Measurements from ENCODE around the gene SPSB3. TPM values are rescaled to one million over a fixed set of nuclear protein-coding genes. Genes with fewer than 3 reads are reported as not detected.
A peak's percentile ranks its signal among the peaks of the same experiment; 100 is the strongest.

SPSB3 gene
- total RNA-seq, 4 donors from 2014 or later = 76.4 to 148 (median 102) TPM

GRCh38 chr16:1789643-1790045, 7.3 kb upstream of the SPSB3 start:
- Histone ChIP-seq H3K36me3 (peaks cover 0 to 43% (median 0%) of the 10 kb centered on the region in 3 donors), H3K4me3 (no peak overlapping the region), H3K27ac (no peak overlapping the region), H3K9me3 (no peaks in the 10 kb centered on the region), H3K4me1 (peaks cover 0 to 5% (median 0%) of the 10 kb centered on the region in 4 donors), H3K27me3 (no peaks in the 10 kb centered on the region)
- TF ChIP-seq CTCF (IDR thresholded peaks at IDR 0.05) (no peak), POLR2A (IDR thresholded peaks at IDR 0.05) (no peak)
- DNase-seq = peak in 1 of 3 donors; percentile 46

GRCh38 chr16:1788708-1789100, 6.3 kb upstream of the SPSB3 start:
- Histone ChIP-seq H3K36me3 (peaks cover 0 to 43% (median 0%) of the 10 kb centered on the region in 3 donors), H3K4me1 (peaks cover 0 to 14% (median 0%) of the 10 kb centered on the region in 4 donors), H3K27me3 (no peaks in the 10 kb centered on the region), H3K27ac (no peak overlapping the region), H3K9me3 (no peaks in the 10 kb centered on the region), H3K4me3 (no peak overlapping the region)
- no peak for TF ChIP-seq CTCF (IDR thresholded peaks at IDR 0.05)
- TF ChIP-seq POLR2A (IDR thresholded peaks at IDR 0.05) = no peak
- no peak for DNase-seq

GRCh38 chr16:1788095-1788707, 5.8 kb upstream of the SPSB3 start:
- no peak for TF ChIP-seq CTCF (IDR thresholded peaks at IDR 0.05)
- no peak for TF ChIP-seq POLR2A (IDR thresholded peaks at IDR 0.05)
- Histone ChIP-seq H3K36me3 (peaks cover 0 to 43% (median 0%) of the 10 kb centered on the region in 3 donors), H3K27me3 (no peaks in the 10 kb centered on the region), H3K4me1 (peaks cover 0 to 17% (median 0%) of the 10 kb centered on the region in 4 donors), H3K9me3 (no peaks in the 10 kb centered on the region), H3K4me3 (no peak overlapping the region), H3K27ac (no peak overlapping the region)
- no peak for DNase-seq

DNA sequence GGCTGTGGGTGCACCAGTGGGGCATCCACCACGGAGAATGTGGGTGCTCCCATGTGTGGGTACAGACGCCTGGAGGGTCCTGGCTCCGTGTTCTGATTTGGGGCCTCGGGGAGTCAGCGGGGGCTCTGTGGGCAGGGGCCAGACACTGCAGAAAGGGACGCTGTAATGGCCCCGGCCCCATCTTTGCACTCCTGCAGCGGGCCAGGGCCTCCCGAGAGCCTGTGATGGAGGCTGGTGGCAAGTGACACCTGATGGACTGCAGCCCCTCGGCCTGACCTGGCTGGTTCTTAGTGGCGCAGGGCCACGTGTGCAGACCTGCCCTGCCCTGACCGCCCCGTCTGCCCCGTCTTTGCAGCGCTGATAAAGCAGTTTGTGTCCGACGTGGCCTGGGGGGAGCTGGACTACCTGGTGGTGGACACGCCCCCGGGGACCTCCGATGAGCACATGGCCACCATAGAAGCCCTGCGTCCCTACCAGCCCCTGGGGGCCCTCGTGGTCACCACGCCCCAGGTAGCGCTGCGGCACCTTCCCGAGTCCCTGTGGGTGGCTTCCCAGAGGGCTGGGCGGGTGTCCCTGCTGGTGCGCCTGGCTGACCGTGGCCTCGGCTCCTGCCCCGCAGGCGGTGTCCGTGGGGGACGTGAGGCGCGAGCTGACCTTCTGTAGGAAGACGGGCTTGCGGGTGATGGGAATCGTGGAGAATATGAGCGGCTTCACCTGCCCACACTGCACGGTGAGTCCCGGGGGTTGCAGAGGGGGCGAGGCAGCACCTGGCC, 5.1 kb upstream of the SPSB3 start:
- Histone ChIP-seq H3K4me3 (no peak overlapping the region), H3K9me3 (no peaks in the 10 kb centered on the region), H3K36me3 (peaks cover 0 to 43% (median 0%) of the 10 kb centered on the region in 3 donors), H3K27me3 (no peaks in the 10 kb centered on the region), H3K27ac (no peak overlapping the region), H3K4me1 (peaks cover 0 to 17% (median 0%) of the 10 kb centered on the region in 4 donors)
- TF ChIP-seq CTCF (IDR thresholded peaks at IDR 0.05) = no peak
- TF ChIP-seq POLR2A (IDR thresholded peaks at IDR 0.05) = no peak
- DNase-seq = peak in 1 of 3 donors; percentile 45

GRCh38 chr16:1787056-1787321, 4.6 kb upstream of the SPSB3 start:
- peaks cover 0 to 41% (median 0%) of the 10 kb centered on the region in 3 donors for H3K36me3 ChIP-seq
- no peak overlapping the region for H3K4me3 ChIP-seq
- TF ChIP-seq POLR2A (IDR thresholded peaks at IDR 0.05) (no peak), CTCF (IDR thresholded peaks at IDR 0.05) (no peak)
- no peaks in the 10 kb centered on the region for H3K27me3 ChIP-seq
- H3K9me3 ChIP-seq = no peaks in the 10 kb centered on the region
- H3K27ac ChIP-seq = no peak overlapping the region
- DNase-seq = no peak
- H3K4me1 ChIP-seq = peaks cover 0 to 17% (median under 1%) of the 10 kb centered on the region in 4 donors

Data from Peyer's patch (tissue), 4 donors.